Liver (tissue), 9 donors: ENCODE measurements around the gene MLKL. TPM values are rescaled to one million over a fixed set of nuclear protein-coding genes. Genes with fewer than 3 reads are reported as not detected.

ENCODE experiments used
- DNase-seq: peaks from one replicate; pipeline ENCODE4 v3.0.0-alpha.2; 2017; ENCODE audit warnings: low spot score
- H3K27ac ChIP-seq, 2 donors: one replicate each; pipeline ENCODE4 v1.7.0; 2013; ENCODE audit warnings: inconsistent platforms in 2 of 2, low read length in 2 of 2, control low read depth in 1 of 2, low read depth in 1 of 2, mild to moderate bottlenecking in 1 of 2
- H3K27me3 ChIP-seq, 4 donors: one replicate each; pipeline versions ENCODE4 v1.6.1 to v1.7.0; 2013; ENCODE audit warnings: low read length in 3 of 4, inconsistent platforms in 1 of 4, mild to moderate bottlenecking in 1 of 4, moderate library complexity in 1 of 4; ENCODE audit not compliant: control insufficient read depth in 4 of 4, insufficient read depth in 4 of 4
- H3K36me3 ChIP-seq, 4 donors: one replicate each; pipeline versions ENCODE4 v1.6.1 to v1.7.0; 2013; ENCODE audit warnings: low read length in 3 of 4, mild to moderate bottlenecking in 3 of 4, low read depth in 1 of 4, moderate library complexity in 1 of 4; ENCODE audit not compliant: control insufficient read depth in 4 of 4, insufficient read depth in 3 of 4
- H3K4me1 ChIP-seq, 4 donors: one replicate each; pipeline versions ENCODE4 v1.6.1 to v1.7.0; 2013; ENCODE audit warnings: low read length in 3 of 4, mild to moderate bottlenecking in 3 of 4, moderate library complexity in 1 of 4; ENCODE audit not compliant: control insufficient read depth in 4 of 4, insufficient read depth in 4 of 4
- H3K4me3 ChIP-seq, 3 donors: one replicate each; pipeline versions ENCODE4 v1.6.1 to v1.7.0; 2013; ENCODE audit warnings: low read length in 3 of 3, control low read depth in 1 of 3, low read depth in 1 of 3, mild to moderate bottlenecking in 1 of 3
- H3K9ac ChIP-seq, 2 donors: one replicate each; pipeline ENCODE4 v1.7.0; 2013; ENCODE audit warnings: low read length in 2 of 2, mild to moderate bottlenecking in 2 of 2, moderate library complexity in 2 of 2, control low read depth in 1 of 2, low read depth in 1 of 2
- H3K9me3 ChIP-seq, 4 donors: one replicate each; pipeline versions ENCODE4 v1.6.1 to v1.7.0; 2013; ENCODE audit warnings: low read length in 3 of 4; ENCODE audit not compliant: control insufficient read depth in 4 of 4
- ATF3 ChIP-seq: IDR thresholded peaks from 2 replicates; pipeline ENCODE4 v1.6.1; 2016; ENCODE audit warnings: antibody characterized with exemption
- CTCF ChIP-seq: fragments of 150-350 bp; IDR thresholded peaks from 2 replicates; pipeline ENCODE4 v1.5.1; 2017; ENCODE audit warnings: improper control_type of control experiment, low read depth, low read length; ENCODE audit not compliant: missing input control
- EGR1 ChIP-seq, 2 donors: IDR thresholded peaks; 2 replicates each; pipeline ENCODE4 v1.6.1; 2016 to 2018; ENCODE audit warnings: antibody characterized with exemption in 2 of 2, low read depth in 2 of 2
- FOXA1 ChIP-seq: IDR thresholded peaks from 2 replicates; pipeline ENCODE4 v1.6.1; 2016; ENCODE audit warnings: antibody characterized with exemption
- FOXA2 ChIP-seq: IDR thresholded peaks from 2 replicates; pipeline ENCODE4 v1.6.1; 2016; ENCODE audit warnings: antibody characterized with exemption
- HNF4A ChIP-seq, 2 donors: conservative IDR thresholded peaks; 2 replicates each; pipeline ENCODE4 v1.6.1; 2016; ENCODE audit warnings: antibody characterized with exemption in 2 of 2, mild to moderate bottlenecking in 2 of 2
- JUND ChIP-seq, 2 donors: IDR thresholded peaks; 2 replicates each; pipeline ENCODE4 v1.6.1; 2016; ENCODE audit warnings: antibody characterized with exemption in 2 of 2
- MAX ChIP-seq: IDR thresholded peaks from 2 replicates; pipeline ENCODE4 v1.6.1; 2016; ENCODE audit warnings: antibody characterized with exemption
- NR2F2 ChIP-seq: IDR thresholded peaks from 2 replicates; pipeline ENCODE4 v1.6.1; 2016; ENCODE audit warnings: antibody characterized with exemption
- RAD21 ChIP-seq, 2 donors: IDR thresholded peaks; 2 replicates each; pipeline ENCODE4 v1.6.1; 2016; ENCODE audit warnings: antibody characterized with exemption in 2 of 2, mild to moderate bottlenecking in 2 of 2
- REST ChIP-seq: IDR thresholded peaks from 2 replicates; pipeline ENCODE4 v1.6.1; 2016; ENCODE audit warnings: antibody characterized with exemption, mild to moderate bottlenecking
- RXRA ChIP-seq, 2 donors: IDR thresholded peaks; 2 replicates each; pipeline ENCODE4 v1.6.1; 2017 to 2018; ENCODE audit warnings: antibody characterized with exemption in 2 of 2, mild to moderate bottlenecking in 1 of 2
- SP1 ChIP-seq: IDR thresholded peaks from 2 replicates; pipeline ENCODE4 v1.6.1; 2018; ENCODE audit warnings: antibody characterized with exemption, mild to moderate bottlenecking
- TAF1 ChIP-seq: conservative IDR thresholded peaks from 2 replicates; pipeline ENCODE4 v1.6.1; 2016; ENCODE audit warnings: antibody characterized with exemption, mild to moderate bottlenecking
- YY1 ChIP-seq: IDR thresholded peaks from 2 replicates; pipeline ENCODE4 v1.6.1; 2016; ENCODE audit warnings: antibody characterized with exemption, mild to moderate bottlenecking
- ZBTB33 ChIP-seq: IDR thresholded peaks from 2 replicates; pipeline ENCODE4 v1.6.1; 2016; ENCODE audit warnings: antibody characterized with exemption
- WGBS: extraction: QIAGEN DNeasy Blood & Tissue Kit; methylation state at CpG from one replicate; pipeline ENCODE4 v1.1.7; 2013; 5-methylcytosine and 5-hydroxymethylcytosine counted together
- polyA plus RNA-seq, 2 donors: library from polyadenylated mRNA; stranded (reverse) in 1 of 2; unstranded in 1 of 2; fragments of 200-250 nt in 1 of 2; fragments of >200 nt in 1 of 2; fragmentation: Nextera tagmentation in 1 of 2; extraction: Ambion mirVana in 1 of 2; gene quantifications; one replicate each; pipeline versions ENCODE4 v1.2.1 to v1.2.3, GENCODE V29; 2013 to 2015
- total RNA-seq, 2 donors: library from RNA; depleted of rRNA; stranded (reverse); fragments of >200 nt; gene quantifications; one replicate each; pipeline ENCODE4 v1.2.3, GENCODE V29; 2014
- donor health status: healthy.
- donor health status: healthy.
- donor health status: healthy.
- donor health status: healthy.
- donor health status: healthy.

MLKL gene
- total and polyA plus RNA-seq, 4 donors, result 2.5 to 7.6 (median 3.6) TPM

- Histone ChIP-seq H3K36me3 (no peaks in the 10 kb centered on the region), H3K27me3 (no peaks in the 10 kb centered on the region), H3K27ac (no peak overlapping the region), H3K4me1 (no peaks in the 10 kb centered on the region), H3K9ac (no peak overlapping the region), H3K4me3 (no peak overlapping the region), H3K9me3 (peaks cover 4 to 13% (median 6%) of the 10 kb centered on the region in 4 donors)
- DNase-seq, result no peak
- 86% methylated on average over 12 of the region's 12 CpGs for WGBS
- TF ChIP-seq RXRA (IDR thresholded peaks at IDR 0.05) (no peak), MAX (no peak), TAF1 (no peak), FOXA1 (no peak), YY1 (no peak), SP1 (no peak), CTCF (no peak), JUND (IDR thresholded peaks at IDR 0.05) (no peak), REST (no peak), NR2F2 (no peak)
These were observed 25.2 kb upstream of the MLKL start for GRCh38 chr16:74725651-74726455.

GRCh38 chr16:74724820-74725549, 24.3 kb upstream of the MLKL start:
- no peak overlapping the region for H3K9ac ChIP-seq
- no peak overlapping the region for H3K27ac ChIP-seq
- H3K4me3 ChIP-seq, result no peak overlapping the region
- H3K27me3 ChIP-seq, result no peaks in the 10 kb centered on the region
- no peaks in the 10 kb centered on the region for H3K36me3 ChIP-seq
- no peaks in the 10 kb centered on the region for H3K4me1 ChIP-seq
- H3K9me3 ChIP-seq, result peaks cover 4 to 13% (median 6%) of the 10 kb centered on the region in 4 donors
- DNase-seq, result no peak
- 66% methylated on average over 19 of the region's 19 CpGs for WGBS
- TF ChIP-seq ZBTB33 (no peak), JUND (IDR thresholded peaks at IDR 0.05) (no peak), ATF3 (no peak), YY1 (no peak), HNF4A (conservative IDR thresholded peaks at IDR 0.05) (no peak), EGR1 (IDR thresholded peaks at IDR 0.05; ENCODE audit: low read depth in 2 of 2) (no peak), FOXA2 (no peak), NR2F2 (no peak), MAX (no peak), RAD21 (IDR thresholded peaks at IDR 0.05) (no peak), FOXA1 (no peak), SP1 (no peak), CTCF (no peak)
